Measurements from ENCODE around the gene ADD2. TPM values are rescaled to one million over a fixed set of nuclear protein-coding genes. Genes with fewer than 3 reads are reported as not detected.

Gene ADD2
- total and polyA plus RNA-seq, 2 experiments from 2014 or later, result 34.6 to 223 TPM

DNA sequence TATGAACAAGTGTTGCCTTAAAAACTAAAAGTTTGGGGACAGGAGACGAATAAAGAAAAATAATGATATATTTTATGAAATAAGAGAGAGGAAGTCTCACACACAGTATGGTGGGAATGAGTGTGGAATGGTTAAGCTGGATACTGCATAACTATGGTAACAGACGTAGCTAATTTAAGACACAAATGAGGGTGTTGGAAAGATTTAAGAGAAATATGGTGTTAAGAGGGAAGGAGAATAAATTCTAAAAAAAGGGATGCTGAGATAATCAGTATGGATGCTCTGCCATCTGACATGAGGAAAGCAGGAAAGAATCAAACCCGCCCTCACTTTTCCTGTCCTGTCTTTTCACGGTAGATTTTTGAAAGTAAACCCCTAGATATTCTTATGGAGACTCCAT, 10.6 kb downstream of the ADD2 start:
- no peak overlapping the region for H3K4me3 Mint-ChIP-seq
- peaks cover 3% of the 10 kb centered on the region for H3K27me3 Mint-ChIP-seq (ENCODE audit: insufficient read depth, low read depth, poor library complexity)
- Histone ChIP-seq H3F3A (replicated peaks; ENCODE audit: low read depth) (no peaks in the 10 kb centered on the region), H4K20me1 (replicated peaks; ENCODE audit: insufficient read depth) (peaks cover 84% of the 10 kb centered on the region), H3K79me2 (replicated peaks; ENCODE audit: insufficient read depth) (peaks cover 100% of the 10 kb centered on the region), H2AFZ (no peak overlapping the region), H3K27ac (ENCODE audit: low read depth) (no peak overlapping the region), H3K36me3 (ENCODE audit: insufficient read depth) (no peaks in the 10 kb centered on the region), H3K4me3 (no peak overlapping the region), H3K4me2 (no peak overlapping the region), H3K4me1 (ENCODE audit: insufficient read depth) (peaks cover 60% of the 10 kb centered on the region), H3K9me2 (ENCODE audit: insufficient read depth) (0 out of 2 replicates have a peak, but pooled peaks cover 3% of the 10 kb centered on the region), H3K27me3 (ENCODE audit: insufficient read depth) (no peaks in the 10 kb centered on the region)
- DNase-seq (ENCODE audit: low spot score), result no peak
- peaks cover 4% of the 10 kb centered on the region for H3K36me3 Mint-ChIP-seq (ENCODE audit: low read depth)
- ATAC-seq, result no peak
- H3K4me1 Mint-ChIP-seq, result peaks cover 48% of the 10 kb centered on the region
- H3K9me3 Mint-ChIP-seq, result no peaks in the 10 kb centered on the region
- TF ChIP-seq, protein P1, sequence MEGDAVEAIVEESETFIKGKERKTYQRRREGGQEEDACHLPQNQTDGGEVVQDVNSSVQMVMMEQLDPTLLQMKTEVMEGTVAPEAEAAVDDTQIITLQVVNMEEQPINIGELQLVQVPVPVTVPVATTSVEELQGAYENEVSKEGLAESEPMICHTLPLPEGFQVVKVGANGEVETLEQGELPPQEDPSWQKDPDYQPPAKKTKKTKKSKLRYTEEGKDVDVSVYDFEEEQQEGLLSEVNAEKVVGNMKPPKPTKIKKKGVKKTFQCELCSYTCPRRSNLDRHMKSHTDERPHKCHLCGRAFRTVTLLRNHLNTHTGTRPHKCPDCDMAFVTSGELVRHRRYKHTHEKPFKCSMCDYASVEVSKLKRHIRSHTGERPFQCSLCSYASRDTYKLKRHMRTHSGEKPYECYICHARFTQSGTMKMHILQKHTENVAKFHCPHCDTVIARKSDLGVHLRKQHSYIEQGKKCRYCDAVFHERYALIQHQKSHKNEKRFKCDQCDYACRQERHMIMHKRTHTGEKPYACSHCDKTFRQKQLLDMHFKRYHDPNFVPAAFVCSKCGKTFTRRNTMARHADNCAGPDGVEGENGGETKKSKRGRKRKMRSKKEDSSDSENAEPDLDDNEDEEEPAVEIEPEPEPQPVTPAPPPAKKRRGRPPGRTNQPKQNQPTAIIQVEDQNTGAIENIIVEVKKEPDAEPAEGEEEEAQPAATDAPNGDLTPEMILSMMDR (conservative IDR thresholded peaks at IDR 0.05; ENCODE audit: low read depth in 2 of 2), result no peak
- TF ChIP-seq ZNF331 (CRISPR knock-in tag; IDR thresholded peaks at IDR 0.05; ENCODE audit: low read depth) (no peak), NANOG (IDR thresholded peaks at IDR 0.05; ENCODE audit: borderline replicate concordance) (no peak), STAT1 (IDR thresholded peaks at IDR 0.05; ENCODE audit: unreplicated experiment) (no peak), EZH2 (IDR thresholded peaks at IDR 0.05; ENCODE audit: low read depth, unreplicated experiment) (no peak), JUNB (IDR thresholded peaks at IDR 0.05; ENCODE audit: unreplicated experiment) (no peak), POLR2AphosphoS5 (IDR thresholded peaks at IDR 0.05; ENCODE audit: low read depth) (no peak), ZNF114 (CRISPR knock-in tag; IDR thresholded peaks at IDR 0.05) (no peak), EZH2phosphoT487 (IDR thresholded peaks at IDR 0.05; ENCODE audit: unreplicated experiment) (no peak)
- TF ChIP-seq, protein P2, sequence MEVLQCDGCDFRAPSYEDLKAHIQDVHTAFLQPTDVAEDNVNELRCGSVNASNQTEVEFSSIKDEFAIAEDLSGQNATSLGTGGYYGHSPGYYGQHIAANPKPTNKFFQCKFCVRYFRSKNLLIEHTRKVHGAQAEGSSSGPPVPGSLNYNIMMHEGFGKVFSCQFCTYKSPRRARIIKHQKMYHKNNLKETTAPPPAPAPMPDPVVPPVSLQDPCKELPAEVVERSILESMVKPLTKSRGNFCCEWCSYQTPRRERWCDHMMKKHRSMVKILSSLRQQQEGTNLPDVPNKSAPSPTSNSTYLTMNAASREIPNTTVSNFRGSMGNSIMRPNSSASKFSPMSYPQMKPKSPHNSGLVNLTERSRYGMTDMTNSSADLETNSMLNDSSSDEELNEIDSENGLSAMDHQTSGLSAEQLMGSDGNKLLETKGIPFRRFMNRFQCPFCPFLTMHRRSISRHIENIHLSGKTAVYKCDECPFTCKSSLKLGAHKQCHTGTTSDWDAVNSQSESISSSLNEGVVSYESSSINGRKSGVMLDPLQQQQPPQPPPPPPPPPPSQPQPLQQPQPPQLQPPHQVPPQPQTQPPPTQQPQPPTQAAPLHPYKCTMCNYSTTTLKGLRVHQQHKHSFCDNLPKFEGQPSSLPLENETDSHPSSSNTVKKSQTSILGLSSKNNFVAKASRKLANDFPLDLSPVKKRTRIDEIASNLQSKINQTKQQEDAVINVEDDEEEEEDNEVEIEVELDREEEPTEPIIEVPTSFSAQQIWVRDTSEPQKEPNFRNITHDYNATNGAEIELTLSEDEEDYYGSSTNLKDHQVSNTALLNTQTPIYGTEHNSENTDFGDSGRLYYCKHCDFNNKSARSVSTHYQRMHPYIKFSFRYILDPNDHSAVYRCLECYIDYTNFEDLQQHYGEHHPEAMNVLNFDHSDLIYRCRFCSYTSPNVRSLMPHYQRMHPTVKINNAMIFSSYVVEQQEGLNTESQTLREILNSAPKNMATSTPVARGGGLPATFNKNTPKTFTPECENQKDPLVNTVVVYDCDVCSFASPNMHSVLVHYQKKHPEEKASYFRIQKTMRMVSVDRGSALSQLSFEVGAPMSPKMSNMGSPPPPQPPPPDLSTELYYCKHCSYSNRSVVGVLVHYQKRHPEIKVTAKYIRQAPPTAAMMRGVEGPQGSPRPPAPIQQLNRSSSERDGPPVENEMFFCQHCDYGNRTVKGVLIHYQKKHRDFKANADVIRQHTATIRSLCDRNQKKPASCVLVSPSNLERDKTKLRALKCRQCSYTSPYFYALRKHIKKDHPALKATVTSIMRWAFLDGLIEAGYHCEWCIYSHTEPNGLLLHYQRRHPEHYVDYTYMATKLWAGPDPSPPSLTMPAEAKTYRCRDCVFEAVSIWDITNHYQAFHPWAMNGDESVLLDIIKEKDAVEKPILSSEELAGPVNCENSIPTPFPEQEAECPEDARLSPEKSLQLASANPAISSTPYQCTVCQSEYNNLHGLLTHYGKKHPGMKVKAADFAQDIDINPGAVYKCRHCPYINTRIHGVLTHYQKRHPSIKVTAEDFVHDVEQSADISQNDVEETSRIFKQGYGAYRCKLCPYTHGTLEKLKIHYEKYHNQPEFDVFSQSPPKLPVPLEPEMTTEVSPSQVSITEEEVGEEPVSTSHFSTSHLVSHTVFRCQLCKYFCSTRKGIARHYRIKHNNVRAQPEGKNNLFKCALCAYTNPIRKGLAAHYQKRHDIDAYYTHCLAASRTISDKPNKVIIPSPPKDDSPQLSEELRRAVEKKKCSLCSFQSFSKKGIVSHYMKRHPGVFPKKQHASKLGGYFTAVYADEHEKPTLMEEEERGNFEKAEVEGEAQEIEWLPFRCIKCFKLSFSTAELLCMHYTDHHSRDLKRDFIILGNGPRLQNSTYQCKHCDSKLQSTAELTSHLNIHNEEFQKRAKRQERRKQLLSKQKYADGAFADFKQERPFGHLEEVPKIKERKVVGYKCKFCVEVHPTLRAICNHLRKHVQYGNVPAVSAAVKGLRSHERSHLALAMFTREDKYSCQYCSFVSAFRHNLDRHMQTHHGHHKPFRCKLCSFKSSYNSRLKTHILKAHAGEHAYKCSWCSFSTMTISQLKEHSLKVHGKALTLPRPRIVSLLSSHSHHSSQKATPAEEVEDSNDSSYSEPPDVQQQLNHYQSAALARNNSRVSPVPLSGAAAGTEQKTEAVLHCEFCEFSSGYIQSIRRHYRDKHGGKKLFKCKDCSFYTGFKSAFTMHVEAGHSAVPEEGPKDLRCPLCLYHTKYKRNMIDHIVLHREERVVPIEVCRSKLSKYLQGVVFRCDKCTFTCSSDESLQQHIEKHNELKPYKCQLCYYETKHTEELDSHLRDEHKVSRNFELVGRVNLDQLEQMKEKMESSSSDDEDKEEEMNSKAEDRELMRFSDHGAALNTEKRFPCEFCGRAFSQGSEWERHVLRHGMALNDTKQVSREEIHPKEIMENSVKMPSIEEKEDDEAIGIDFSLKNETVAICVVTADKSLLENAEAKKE (CRISPR knock-in tag; IDR thresholded peaks at IDR 0.05), result no peak
- TF ChIP-seq, protein P3, sequence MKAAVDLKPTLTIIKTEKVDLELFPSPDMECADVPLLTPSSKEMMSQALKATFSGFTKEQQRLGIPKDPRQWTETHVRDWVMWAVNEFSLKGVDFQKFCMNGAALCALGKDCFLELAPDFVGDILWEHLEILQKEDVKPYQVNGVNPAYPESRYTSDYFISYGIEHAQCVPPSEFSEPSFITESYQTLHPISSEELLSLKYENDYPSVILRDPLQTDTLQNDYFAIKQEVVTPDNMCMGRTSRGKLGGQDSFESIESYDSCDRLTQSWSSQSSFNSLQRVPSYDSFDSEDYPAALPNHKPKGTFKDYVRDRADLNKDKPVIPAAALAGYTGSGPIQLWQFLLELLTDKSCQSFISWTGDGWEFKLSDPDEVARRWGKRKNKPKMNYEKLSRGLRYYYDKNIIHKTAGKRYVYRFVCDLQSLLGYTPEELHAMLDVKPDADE (IDR thresholded peaks at IDR 0.05), result no peak
- TF ChIP-seq, protein P4, sequence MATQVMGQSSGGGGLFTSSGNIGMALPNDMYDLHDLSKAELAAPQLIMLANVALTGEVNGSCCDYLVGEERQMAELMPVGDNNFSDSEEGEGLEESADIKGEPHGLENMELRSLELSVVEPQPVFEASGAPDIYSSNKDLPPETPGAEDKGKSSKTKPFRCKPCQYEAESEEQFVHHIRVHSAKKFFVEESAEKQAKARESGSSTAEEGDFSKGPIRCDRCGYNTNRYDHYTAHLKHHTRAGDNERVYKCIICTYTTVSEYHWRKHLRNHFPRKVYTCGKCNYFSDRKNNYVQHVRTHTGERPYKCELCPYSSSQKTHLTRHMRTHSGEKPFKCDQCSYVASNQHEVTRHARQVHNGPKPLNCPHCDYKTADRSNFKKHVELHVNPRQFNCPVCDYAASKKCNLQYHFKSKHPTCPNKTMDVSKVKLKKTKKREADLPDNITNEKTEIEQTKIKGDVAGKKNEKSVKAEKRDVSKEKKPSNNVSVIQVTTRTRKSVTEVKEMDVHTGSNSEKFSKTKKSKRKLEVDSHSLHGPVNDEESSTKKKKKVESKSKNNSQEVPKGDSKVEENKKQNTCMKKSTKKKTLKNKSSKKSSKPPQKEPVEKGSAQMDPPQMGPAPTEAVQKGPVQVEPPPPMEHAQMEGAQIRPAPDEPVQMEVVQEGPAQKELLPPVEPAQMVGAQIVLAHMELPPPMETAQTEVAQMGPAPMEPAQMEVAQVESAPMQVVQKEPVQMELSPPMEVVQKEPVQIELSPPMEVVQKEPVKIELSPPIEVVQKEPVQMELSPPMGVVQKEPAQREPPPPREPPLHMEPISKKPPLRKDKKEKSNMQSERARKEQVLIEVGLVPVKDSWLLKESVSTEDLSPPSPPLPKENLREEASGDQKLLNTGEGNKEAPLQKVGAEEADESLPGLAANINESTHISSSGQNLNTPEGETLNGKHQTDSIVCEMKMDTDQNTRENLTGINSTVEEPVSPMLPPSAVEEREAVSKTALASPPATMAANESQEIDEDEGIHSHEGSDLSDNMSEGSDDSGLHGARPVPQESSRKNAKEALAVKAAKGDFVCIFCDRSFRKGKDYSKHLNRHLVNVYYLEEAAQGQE (IDR thresholded peaks at IDR 0.05; ENCODE audit: unreplicated experiment), result no peak
- H3K27ac Mint-ChIP-seq, result no peak overlapping the region

Measured in GM23338 (cell line).